AG09309 (cell line): ENCODE measurements around the gene GSG1.

ENCODE experiments used
- DNase-seq: peaks from one replicate; pipeline ENCODE4 v3.0.0-alpha.2; 2010; ENCODE audit warnings: low read depth
- H3K4me3 ChIP-seq: 2 replicates; pipeline ENCODE4 v1.5.1; 2011; ENCODE audit warnings: mild to moderate bottlenecking, low read depth, low read length, moderate library complexity; ENCODE audit not compliant: control insufficient read depth
- CTCF ChIP-seq: IDR thresholded peaks from 2 replicates; pipeline ENCODE4 v1.5.1; 2011; ENCODE audit warnings: mild to moderate bottlenecking, low read depth, low read length, inconsistent platforms; ENCODE audit not compliant: insufficient read depth, control insufficient read depth; ENCODE audit errors: missing control alignments

The GSG1 gene

GRCh38 chr12:13095266-13095995, 8.0 kb downstream of the GSG1 start:
- no peak for TF ChIP-seq CTCF
- no peak overlapping the region for H3K4me3 ChIP-seq
- no peak for DNase-seq

GRCh38 chr12:13094367-13094766, 9.1 kb downstream of the GSG1 start:
- H3K4me3 ChIP-seq, result no peak overlapping the region
- no peak for TF ChIP-seq CTCF
- no peak for DNase-seq

GRCh38 chr12:13093848-13094220, 9.6 kb downstream of the GSG1 start:
- no peak for TF ChIP-seq CTCF
- DNase-seq, result no peak
- H3K4me3 ChIP-seq, result no peak overlapping the region

- no peak for TF ChIP-seq CTCF
- H3K4me3 ChIP-seq, result no peak overlapping the region
These were observed 10.1 kb downstream of the GSG1 start for GRCh38 chr12:13093191-13093847.

GRCh38 chr12:13091832-13092231, 11.6 kb downstream of the GSG1 start:
- TF ChIP-seq CTCF, result no peak
- no peak overlapping the region for H3K4me3 ChIP-seq
- DNase-seq, result no peak

More at GRCh38 chr12:13093191-13093847, 10.1 kb downstream of the GSG1 start:
- no peak for DNase-seq

GRCh38 chr12:13090054-13090453, 13.4 kb downstream of the GSG1 start:
- TF ChIP-seq CTCF, result no peak
- no peak for DNase-seq
- H3K4me3 ChIP-seq, result no peak overlapping the region
